Measurements from ENCODE around the gene SDF4.

GRCh38 chr1:1207571-1207892, 24.3 kb downstream of the SDF4 start:
- no peak for TF ChIP-seq CTCF (IDR thresholded peaks at IDR 0.05)
- TF ChIP-seq POLR2A (IDR thresholded peaks at IDR 0.05) = no peak

Data from lower leg skin (tissue), 3 donors.